Measurements from ENCODE around the gene UQCRC1.

UQCRC1 gene

DNA sequence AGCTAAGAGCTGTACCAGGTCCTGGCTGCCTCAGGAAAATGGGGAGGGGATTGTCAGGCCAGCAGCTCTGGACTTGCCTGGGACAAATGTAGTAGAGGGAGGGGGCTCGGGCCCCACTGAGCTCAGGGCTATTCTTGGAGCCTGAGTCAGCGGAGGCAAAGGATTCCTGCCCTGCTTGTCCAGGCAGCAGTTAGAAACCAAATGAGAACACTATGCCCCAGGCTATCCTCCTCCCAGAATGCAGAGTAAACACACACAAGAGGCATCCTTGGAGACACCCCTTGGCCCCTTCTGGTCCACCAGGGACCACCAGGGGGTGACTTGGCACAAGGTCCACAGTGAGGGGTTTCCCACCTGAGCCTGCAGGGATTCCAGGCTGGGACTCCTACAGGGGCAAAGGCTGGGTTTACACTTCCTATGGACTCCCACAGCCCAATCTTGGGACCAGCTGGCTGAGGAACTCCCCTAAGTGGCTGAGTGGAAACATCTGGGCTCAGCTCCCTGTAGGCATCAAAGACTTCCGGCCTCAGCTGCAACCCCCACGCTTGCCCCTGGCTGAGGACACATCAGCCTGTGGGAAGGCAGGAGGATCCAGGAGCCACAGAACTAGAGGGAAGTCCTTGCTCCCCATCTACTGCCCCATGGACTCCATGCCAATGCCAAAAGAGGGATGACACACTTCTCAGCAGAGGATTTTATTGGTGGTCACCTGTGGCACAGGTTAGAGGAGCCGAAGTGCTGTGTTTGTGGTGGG is 10.9 kb downstream of the UQCRC1 start:
- DNase-seq = no peak

DNA sequence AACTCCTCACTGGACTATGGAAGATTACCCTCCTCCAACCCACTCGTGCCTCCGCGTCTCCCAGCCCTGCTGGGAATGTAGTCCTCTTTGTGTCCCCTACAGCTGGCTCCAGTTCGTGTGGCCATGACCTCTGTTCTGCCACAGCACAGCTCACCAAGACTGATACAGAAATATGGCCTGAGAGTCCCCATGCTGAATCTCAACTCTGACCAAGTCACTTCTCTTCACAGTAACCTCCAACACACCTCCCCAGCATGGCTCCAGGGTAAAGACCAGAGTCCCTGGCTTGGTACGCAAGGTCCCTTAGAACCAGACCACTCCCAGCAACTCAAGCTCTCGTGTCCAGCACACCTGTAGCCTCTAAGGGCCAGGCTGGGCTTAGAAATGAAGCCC is 12.0 kb downstream of the UQCRC1 start:
- no peak for DNase-seq

DNA sequence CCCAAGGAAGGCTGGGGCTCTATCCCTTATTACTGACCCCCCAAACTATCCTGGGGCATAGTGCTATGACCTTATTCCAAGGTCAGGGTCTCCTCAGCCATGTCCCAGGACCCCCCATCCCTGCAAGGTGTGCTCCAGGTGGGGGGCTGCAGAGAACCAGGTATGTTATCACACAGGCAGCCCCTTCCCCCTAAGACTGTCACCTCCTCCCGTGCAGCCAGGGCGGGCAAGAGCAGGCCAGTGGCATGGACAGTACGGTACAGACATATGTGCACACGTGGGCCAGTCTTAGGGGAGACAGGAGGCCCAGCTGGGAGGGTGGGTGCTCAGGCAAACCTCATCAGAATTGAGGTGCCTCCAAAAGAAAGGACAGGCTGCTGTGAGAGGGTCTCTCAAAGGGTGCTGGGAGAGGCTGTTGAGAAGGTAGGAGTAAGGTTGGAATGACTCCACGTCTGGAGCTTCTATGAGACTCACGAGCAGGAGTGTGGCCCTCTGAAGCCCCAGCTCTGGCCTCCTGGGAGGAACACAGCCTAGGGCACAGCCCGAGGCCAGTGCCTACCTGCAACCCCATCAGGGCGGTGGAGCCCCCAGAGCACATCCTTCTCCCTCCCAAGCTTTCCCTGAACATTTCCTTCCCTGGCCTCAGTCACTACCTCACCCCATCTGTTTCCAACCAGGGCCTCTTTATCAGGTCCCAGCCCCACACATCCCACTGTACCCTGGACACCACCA is 12.6 kb downstream of the UQCRC1 start:
- DNase-seq = no peak

GRCh38 chr3:48596157-48596556 is 13.3 kb downstream of the UQCRC1 start:
- DNase-seq = no peak

GRCh38 chr3:48595526-48596121 is 13.8 kb downstream of the UQCRC1 start:
- DNase-seq = no peak

GRCh38 chr3:48595075-48595525 is 14.3 kb downstream of the UQCRC1 start, which contains the start of gene COL7A1:
Gene COL7A1 (minus strand): TSS chr3:48595329. CDS start chr3:48595159, 170 bp downstream.
- no peak for DNase-seq

GRCh38 chr3:48594417-48595049 is 14.9 kb downstream of the UQCRC1 start:
- DNase-seq = no peak

DNA sequence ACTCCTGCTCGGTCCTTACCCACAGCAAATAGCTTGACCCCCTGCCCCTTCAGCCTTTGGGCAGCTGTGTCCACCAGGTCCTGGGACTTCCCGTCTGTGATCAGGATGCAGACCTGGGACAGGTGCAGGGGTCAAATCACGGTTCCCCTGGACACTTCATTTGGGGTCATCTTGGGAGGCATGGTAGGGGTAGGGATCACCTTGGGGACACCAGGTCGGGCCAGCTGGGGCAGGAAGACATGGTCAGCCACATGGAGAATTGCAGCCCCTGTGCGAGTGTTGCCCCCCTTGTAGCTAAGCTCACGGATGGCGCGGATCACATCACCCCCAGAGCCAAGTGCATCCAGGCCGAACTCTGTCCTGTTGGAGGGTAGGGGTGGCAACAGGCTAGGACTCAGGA is 16.1 kb downstream of the UQCRC1 start:
- DNase-seq = no peak

DNA sequence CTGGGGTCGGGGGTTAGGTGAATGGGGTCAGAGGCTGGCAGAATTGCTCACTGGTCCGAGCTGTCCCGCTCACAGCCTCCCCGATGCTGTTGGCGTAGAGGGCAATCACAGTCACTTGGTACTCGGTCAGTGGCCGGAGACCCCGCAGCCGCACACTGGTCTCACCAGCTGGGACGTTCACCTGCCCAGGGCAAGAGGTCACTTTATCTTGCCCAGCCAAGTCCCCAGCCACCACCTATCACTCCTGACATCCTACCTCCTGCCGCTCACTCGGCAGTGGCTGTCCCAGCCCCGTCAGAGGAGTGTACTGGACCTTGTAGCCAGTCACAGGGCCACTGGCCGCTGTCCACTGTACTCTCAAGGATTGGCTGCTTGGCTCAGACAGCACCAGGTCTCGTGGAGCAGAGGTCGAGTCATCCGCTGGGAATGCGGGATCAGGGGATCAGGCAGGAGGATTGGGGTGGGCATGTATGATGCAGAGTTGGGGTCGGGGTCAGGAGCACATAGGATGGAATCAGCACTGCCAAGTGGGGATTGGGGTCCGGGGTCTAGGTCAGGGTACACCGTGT is 16.8 kb downstream of the UQCRC1 start:
- no peak for DNase-seq

DNA sequence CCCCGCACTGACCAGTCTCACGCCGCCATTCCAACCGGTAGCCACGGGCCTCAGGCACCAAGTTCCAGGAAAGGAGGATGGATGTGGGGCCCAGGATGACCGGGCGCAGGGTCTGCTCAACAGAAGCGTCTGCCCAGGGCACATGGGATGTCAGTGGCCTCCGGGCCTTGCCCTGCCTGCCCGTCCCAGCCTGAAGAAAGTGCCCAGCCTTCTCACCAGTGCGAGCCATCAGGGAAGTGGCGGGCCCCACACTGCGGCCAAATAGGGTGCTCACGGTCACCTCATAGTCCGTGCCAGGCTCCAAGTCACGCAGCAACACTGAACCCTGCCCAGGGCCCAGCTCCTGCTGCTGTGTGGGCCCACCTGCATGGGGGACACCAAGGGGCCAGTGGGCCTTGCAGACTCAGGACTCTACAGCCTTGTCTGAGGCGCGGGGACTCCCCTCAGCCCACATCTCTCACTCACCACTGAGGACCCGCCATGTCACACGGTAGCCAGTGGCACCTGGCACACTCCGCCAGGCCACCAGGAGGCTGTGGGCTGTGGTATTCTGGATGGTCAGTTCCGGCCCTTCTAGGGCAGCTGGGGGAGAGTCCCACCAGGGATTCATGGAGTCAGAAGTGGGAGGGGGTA is 17.4 kb downstream of the UQCRC1 start:
- DNase-seq = no peak

DNA sequence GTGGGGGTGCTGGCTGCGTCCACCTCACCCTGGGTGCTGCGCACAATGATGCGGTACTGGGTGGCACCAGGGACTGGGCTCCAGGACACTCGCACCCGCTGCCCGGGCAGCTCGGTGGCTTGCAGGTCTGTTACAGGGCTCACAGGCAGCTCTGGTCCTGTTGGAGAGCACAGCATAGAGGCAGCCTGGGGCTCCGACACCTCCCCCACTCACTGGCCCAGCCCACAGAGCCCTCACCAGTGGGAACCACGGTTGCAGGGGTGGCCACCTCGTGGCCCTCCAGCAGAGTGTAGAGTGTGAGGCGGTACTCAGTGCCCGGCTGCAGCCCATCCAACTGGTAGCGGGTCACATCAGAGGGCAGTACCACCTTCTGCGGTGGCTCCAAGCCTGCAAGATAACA is 18.0 kb downstream of the UQCRC1 start:
- no peak for DNase-seq

GRCh38 chr3:48588230-48588629 is 21.2 kb downstream of the UQCRC1 start:
- no peak for DNase-seq

DNA sequence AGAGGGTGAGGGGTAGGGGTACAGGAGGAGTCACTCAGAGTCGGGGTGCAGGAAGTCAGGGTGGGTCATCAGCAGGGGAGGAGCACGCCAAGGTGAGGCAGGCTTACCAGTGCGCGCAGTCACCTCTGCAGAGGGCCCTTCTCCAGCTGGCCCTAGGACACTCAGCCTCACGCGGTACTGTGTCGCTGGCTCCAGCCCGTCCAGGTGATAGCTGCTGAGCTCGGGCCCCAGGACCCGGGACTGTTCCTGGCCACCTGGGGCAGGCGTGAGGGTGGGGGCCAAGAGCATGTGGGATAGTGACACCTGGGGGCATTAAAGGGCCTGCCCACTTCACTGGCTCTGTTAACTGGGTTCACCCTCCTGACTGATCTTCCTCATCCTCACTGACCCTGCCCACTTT is 21.8 kb downstream of the UQCRC1 start:
- DNase-seq = no peak

DNA sequence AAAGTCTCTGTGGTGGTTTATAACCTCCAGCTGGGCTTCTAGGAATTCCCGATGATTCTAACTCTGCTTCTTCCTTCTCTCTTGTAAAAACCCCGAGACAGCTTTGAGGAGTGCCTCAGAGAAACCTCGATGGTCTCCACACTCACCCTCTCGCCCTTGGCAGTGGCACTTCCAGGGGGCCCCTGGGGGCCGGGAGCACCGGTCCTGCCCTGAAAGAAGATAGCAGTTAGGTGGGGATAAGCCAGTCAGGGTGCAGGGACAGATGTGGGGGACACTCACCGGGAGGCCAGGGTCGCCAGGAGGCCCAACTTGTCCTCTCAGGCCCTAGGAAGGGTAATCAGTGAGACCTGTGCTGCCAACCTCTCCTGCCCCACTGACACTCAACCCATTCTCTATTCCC is 24.0 kb downstream of the UQCRC1 start:
- no peak for DNase-seq

GRCh38 chr3:48584836-48585235 is 24.6 kb downstream of the UQCRC1 start:
- no peak for DNase-seq

DNA sequence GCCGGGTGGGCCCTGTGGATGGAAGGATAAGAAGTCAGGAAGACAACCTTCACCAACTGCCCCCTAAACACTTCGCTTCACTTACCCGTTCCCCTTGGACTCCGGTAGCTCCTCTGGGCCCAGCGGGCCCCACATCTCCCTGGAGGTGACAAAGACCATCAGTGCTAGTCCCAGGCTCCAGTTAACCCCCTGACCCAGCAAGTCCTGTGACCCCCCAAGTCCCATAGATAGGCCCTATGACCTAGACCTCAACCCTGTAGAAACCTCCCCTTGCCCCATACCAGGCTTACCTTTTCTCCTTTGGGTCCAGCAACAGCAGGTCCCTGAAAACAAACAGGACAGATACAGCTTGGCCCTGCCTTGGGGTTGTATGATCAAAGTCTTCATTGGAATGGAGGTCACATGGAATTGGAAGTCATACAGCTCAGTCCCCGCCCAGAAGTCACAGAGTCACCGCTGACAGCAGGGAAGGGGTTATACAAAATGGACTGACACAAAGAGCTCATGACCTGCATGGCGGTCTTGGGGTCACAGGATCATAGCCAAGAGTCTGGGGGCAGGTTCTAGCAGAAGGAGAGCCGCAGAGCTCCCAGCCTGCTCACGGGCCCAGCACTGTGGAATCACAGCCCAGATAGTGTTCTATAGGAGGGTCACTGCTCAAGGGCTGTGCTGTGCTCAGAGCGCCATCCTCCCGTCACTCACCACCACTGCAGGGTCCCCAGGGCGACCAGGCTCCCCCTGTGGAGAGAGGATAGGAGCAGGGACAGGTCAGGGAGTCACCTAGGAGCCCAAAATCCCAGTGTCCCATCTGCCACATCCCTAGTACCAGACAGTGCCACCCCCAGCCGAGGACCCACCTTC is 27.6 kb downstream of the UQCRC1 start:
- no peak for DNase-seq

DNA sequence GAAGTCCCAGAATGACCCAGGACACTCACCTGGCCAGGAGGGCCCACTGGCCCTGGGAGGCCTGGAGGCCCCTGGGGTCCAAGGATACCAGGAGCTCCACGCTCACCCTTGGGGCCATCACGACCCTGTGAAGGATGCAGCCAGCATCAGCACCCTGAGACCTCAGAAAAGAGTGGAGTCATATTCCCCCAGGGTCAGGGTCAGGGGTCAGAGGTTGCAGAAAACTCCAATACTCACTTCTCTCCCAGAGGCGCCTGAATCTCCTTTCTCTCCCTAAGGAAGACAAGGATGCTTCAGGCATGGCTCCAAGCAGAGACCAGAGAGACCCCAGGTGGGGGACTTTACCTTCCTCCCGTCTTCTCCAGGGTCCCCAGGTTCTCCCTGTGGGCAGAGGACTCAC is 32.8 kb downstream of the UQCRC1 start:
- DNase-seq = no peak

- no peak for DNase-seq
These were observed 34.1 kb downstream of the UQCRC1 start for GRCh38 chr3:48575366-48575765.

DNA sequence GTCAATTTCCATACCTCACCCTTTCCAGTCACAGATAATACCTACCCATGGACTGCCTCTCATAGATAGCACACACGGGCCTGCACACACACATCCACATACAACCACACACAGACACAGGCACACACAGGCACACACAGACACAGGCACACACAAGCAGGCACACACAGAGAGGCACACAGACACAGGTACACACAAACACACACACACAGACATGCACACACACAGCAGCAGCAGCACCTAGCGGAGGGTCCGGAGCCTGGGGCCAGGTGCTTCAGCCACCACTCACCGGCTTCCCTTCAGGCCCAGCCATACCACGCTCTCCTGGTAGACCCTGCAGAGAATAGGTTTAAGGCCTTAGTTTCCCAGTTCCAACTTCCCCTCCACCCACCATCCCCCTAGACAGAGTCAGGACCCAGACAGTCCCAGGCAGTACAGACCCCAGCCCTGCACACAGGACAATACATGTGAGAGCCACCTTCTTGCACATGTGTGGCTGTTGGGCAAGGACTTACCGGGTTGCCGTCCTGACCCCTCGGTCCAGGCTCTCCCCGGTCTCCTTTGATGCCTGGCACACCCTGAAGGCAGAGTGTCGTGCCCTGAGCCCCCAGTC is 35.4 kb downstream of the UQCRC1 start:
- DNase-seq = no peak

DNA sequence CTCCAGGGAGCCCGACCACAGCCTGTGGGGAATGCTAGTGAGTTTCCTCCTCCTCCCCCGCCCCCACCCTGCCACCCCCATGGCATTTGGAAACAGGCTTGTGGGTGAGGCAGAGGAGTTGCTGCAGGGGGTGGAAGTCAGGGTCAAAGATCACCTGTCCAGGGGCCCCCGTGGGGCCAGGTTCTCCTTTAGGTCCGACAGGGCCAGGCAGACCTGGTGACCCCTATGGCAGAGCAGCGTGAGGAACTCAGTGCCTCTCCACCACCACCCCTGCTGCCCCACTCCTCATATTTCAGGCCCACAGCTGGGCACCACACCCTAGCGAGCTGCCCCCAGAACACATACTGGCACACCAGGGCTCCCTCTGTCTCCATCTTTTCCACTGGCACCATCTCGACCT is 36.9 kb downstream of the UQCRC1 start:
- no peak for DNase-seq

DNA sequence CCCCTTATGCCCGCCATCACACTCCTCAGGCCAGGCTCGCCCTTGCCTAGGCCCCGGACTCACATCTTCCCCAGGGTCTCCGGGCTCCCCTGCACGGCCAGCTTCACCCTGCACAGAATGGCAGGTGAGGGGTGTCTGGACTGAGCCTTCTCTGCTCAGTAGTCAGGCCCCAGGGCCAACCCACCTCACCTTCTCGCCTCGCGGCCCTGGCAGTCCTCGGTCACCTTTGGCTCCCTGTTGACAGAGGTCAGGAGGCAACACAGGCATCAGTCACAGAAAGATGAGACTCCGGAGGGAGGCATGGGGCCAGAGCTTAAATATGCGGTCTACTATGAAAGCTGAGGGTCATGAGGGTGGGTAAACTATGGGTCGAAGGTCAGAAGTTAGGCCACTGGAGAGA is 37.5 kb downstream of the UQCRC1 start:
- DNase-seq = no peak

Measured in activated CD4-positive, alpha-beta T cell treated with anti-CD3 and anti-CD28 coated beads, Interleukin-2, amount 50 U/mL, for 48 hours (primary cell).